ENCODE results near the gene VAPA. TPM values are rescaled to one million over a fixed set of nuclear protein-coding genes. Genes with fewer than 3 reads are reported as not detected.

VAPA gene
- total and polyA plus RNA-seq, 10 of the 15 experiments (the other 5 are each of a cell fraction or from before 2014, with no cell fraction given): 70.9 to 252 (median 166) TPM

DNA sequence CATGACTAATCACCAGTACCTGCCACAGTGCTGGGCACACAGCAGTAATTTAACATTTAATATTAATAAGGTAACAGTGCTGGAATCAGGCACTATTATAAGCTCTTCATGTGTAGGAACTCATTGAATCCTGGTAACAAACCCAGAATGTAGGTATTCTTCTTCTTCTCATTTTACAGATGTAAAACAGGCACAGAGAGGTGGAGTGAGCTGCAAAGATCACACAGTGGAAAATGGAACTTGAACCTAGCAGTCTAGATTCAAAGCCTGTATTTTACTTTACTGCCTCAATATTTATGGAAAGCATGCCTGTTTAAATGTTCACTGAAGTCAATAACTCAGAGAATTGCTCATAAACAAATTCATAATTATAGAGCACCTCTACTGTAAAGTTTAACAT lies 3.7 kb upstream of the VAPA start:
- Histone ChIP-seq H4K20me1 (ENCODE audit: control insufficient read depth, insufficient read depth) (no peaks in the 10 kb centered on the region), H2AFZ (ENCODE audit: control insufficient read depth, low read depth, low read length) (no peak overlapping the region), H3K79me2 (ENCODE audit: control insufficient read depth, insufficient read depth, low read length) (peaks cover 12% of the 10 kb centered on the region), H3K9ac (ENCODE audit: control insufficient read depth, insufficient read depth, low read length) (no peak overlapping the region), H3K27me3 (replicated peaks in 1 of 2; ENCODE audit: control insufficient read depth in 2 of 2, insufficient read depth in 2 of 2, low read length in 1 of 2) (no peaks in the 10 kb centered on the region; a peak in 1 of 4 replicates), H3K4me1 (ENCODE audit: control insufficient read depth, insufficient read depth, low read length) (no peaks in the 10 kb centered on the region), H3K4me2 (ENCODE audit: control insufficient read depth, insufficient read depth) (no peak overlapping the region), H3K36me3 (ENCODE audit: control insufficient read depth in 2 of 2, insufficient read depth in 2 of 2, low read length in 1 of 2) (no peaks in the 10 kb centered on the region), H3K9me3 (replicated peaks; ENCODE audit: control insufficient read depth, insufficient read depth, low read length) (no peaks in the 10 kb centered on the region; the same call in 2 of the 3 replicates), H3K27ac (ENCODE audit: control insufficient read depth, insufficient read depth) (no peak overlapping the region), H3K4me3 (no peak overlapping the region)
- DNase-seq (ENCODE audit: low read depth, low spot score) (no peak), ATAC-seq (no peak), FAIRE-seq (no peak)
- intact Hi-C loops (cut with micrococcal nuclease; ENCODE audit: unreplicated experiment) (no loop called here), in situ Hi-C loops (cut with MboI) (loop anchor here (25.0 kb wide), 2 partner anchors 298 to 1298 kb away; partner anchors contain the start of genes PPP4R1 and RAB12)
- SMC1A ChIA-PET (ENCODE audit: uncharacterized antibody, unreplicated experiment): interaction anchor here (0.6 kb wide), 1 partner anchor 1131 kb away, joined by 3 read pairs; no protein-coding TSS in a partner anchor
- TF ChIP-seq POLR2AphosphoS5 (IDR thresholded peaks at IDR 0.05; ENCODE audit: low read length): no peak
- TF ChIP-seq, protein P1, sequence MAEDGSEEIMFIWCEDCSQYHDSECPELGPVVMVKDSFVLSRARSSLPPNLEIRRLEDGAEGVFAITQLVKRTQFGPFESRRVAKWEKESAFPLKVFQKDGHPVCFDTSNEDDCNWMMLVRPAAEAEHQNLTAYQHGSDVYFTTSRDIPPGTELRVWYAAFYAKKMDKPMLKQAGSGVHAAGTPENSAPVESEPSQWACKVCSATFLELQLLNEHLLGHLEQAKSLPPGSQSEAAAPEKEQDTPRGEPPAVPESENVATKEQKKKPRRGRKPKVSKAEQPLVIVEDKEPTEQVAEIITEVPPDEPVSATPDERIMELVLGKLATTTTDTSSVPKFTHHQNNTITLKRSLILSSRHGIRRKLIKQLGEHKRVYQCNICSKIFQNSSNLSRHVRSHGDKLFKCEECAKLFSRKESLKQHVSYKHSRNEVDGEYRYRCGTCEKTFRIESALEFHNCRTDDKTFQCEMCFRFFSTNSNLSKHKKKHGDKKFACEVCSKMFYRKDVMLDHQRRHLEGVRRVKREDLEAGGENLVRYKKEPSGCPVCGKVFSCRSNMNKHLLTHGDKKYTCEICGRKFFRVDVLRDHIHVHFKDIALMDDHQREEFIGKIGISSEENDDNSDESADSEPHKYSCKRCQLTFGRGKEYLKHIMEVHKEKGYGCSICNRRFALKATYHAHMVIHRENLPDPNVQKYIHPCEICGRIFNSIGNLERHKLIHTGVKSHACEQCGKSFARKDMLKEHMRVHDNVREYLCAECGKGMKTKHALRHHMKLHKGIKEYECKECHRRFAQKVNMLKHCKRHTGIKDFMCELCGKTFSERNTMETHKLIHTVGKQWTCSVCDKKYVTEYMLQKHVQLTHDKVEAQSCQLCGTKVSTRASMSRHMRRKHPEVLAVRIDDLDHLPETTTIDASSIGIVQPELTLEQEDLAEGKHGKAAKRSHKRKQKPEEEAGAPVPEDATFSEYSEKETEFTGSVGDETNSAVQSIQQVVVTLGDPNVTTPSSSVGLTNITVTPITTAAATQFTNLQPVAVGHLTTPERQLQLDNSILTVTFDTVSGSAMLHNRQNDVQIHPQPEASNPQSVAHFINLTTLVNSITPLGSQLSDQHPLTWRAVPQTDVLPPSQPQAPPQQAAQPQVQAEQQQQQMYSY (CRISPR knock-in tag; IDR thresholded peaks at IDR 0.05): no peak
- no peak for TF ChIP-seq RBBP5 (conservative IDR thresholded peaks at IDR 0.05)
- no peak for TF ChIP-seq MYB (IDR thresholded peaks at IDR 0.05; ENCODE audit: borderline replicate concordance, low read depth, low read length)
- TF ChIP-seq KAT2A (conservative IDR thresholded peaks at IDR 0.05; ENCODE audit: control insufficient read depth, low read depth, low read length): no peak
- TF ChIP-seq ASH2L (IDR thresholded peaks at IDR 0.05; ENCODE audit: borderline replicate concordance, low read depth): no peak
- TF ChIP-seq, protein P2, sequence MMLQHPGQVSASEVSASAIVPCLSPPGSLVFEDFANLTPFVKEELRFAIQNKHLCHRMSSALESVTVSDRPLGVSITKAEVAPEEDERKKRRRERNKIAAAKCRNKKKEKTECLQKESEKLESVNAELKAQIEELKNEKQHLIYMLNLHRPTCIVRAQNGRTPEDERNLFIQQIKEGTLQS (IDR thresholded peaks at IDR 0.05; ENCODE audit: borderline replicate concordance, extremely low read depth, low read depth, low read length): no peak
- TF ChIP-seq, protein P3, sequence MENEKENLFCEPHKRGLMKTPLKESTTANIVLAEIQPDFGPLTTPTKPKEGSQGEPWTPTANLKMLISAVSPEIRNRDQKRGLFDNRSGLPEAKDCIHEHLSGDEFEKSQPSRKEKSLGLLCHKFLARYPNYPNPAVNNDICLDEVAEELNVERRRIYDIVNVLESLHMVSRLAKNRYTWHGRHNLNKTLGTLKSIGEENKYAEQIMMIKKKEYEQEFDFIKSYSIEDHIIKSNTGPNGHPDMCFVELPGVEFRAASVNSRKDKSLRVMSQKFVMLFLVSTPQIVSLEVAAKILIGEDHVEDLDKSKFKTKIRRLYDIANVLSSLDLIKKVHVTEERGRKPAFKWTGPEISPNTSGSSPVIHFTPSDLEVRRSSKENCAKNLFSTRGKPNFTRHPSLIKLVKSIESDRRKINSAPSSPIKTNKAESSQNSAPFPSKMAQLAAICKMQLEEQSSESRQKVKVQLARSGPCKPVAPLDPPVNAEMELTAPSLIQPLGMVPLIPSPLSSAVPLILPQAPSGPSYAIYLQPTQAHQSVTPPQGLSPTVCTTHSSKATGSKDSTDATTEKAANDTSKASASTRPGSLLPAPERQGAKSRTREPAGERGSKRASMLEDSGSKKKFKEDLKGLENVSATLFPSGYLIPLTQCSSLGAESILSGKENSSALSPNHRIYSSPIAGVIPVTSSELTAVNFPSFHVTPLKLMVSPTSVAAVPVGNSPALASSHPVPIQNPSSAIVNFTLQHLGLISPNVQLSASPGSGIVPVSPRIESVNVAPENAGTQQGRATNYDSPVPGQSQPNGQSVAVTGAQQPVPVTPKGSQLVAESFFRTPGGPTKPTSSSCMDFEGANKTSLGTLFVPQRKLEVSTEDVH (IDR thresholded peaks at IDR 0.05; ENCODE audit: low read depth, partially characterized antibody): no peak
- RAD21 ChIA-PET (ENCODE audit: unreplicated experiment): no interaction called here
- POLR2A ChIA-PET: no interaction called here
- CTCF ChIA-PET: no interaction called here
- BruUV-seq (replicated peaks): no TSS peak

Data from GM12878 (cell line).